ENCODE results near the gene DIAPH3.

DIAPH3 gene

GRCh38 chr13:59653916-59654315 is 509.8 kb downstream of the DIAPH3 start:
- no peak overlapping the region for H3K4me3 ChIP-seq (ENCODE audit: low read length)
- no CpG with 5 or more reads among the region's 2 CpGs for WGBS (ENCODE audit: insufficient coverage, insufficient read length)
- no peak for DNase-seq (ENCODE audit: low read depth, low spot score)
- H3K4me1 ChIP-seq (ENCODE audit: control insufficient read depth, insufficient read depth, low read length) = no peaks in the 10 kb centered on the region; the same call in 1 of the 2 replicates
- H3K9me3 ChIP-seq (ENCODE audit: control insufficient read depth, insufficient read depth, low read length) = no peaks in the 10 kb centered on the region
- H3K27ac ChIP-seq (ENCODE audit: low read length) = no peak overlapping the region
- no peaks in the 10 kb centered on the region for H3K36me3 ChIP-seq (ENCODE audit: control insufficient read depth, insufficient read depth, low read length)
- no peaks in the 10 kb centered on the region for H3K27me3 ChIP-seq (ENCODE audit: control insufficient read depth, insufficient read depth, low read length)

- Histone ChIP-seq H3K27me3 (ENCODE audit: control insufficient read depth, insufficient read depth, low read length) (no peaks in the 10 kb centered on the region), H3K4me3 (ENCODE audit: low read length) (no peak overlapping the region), H3K27ac (ENCODE audit: low read length) (no peak overlapping the region), H3K9me3 (ENCODE audit: control insufficient read depth, insufficient read depth, low read length) (no peaks in the 10 kb centered on the region), H3K36me3 (ENCODE audit: control insufficient read depth, insufficient read depth, low read length) (no peaks in the 10 kb centered on the region), H3K4me1 (ENCODE audit: control insufficient read depth, insufficient read depth, low read length) (no peaks in the 10 kb centered on the region; the same call in 1 of the 2 replicates)
- no peak for DNase-seq (ENCODE audit: low read depth, low spot score)
- no CpG with 5 or more reads among the region's 5 CpGs for WGBS (ENCODE audit: insufficient coverage, insufficient read length)
These were observed 512.2 kb downstream of the DIAPH3 start for GRCh38 chr13:59651479-59651878.

- Histone ChIP-seq H3K27me3 (ENCODE audit: control insufficient read depth, insufficient read depth, low read length) (no peaks in the 10 kb centered on the region), H3K9me3 (ENCODE audit: control insufficient read depth, insufficient read depth, low read length) (no peaks in the 10 kb centered on the region), H3K27ac (ENCODE audit: low read length) (no peak overlapping the region), H3K36me3 (ENCODE audit: control insufficient read depth, insufficient read depth, low read length) (no peaks in the 10 kb centered on the region), H3K4me1 (ENCODE audit: control insufficient read depth, insufficient read depth, low read length) (peaks cover 3% of the 10 kb centered on the region; the same call in 1 of the 2 replicates), H3K4me3 (ENCODE audit: low read length) (no peak overlapping the region)
- no peak for DNase-seq (ENCODE audit: low read depth, low spot score)
- no CpG with 5 or more reads among the region's 3 CpGs for WGBS (ENCODE audit: insufficient coverage, insufficient read length)
These were observed 519.7 kb downstream of the DIAPH3 start for GRCh38 chr13:59643906-59644626.

- Histone ChIP-seq H3K9me3 (ENCODE audit: control insufficient read depth, insufficient read depth, low read length) (no peaks in the 10 kb centered on the region), H3K36me3 (ENCODE audit: control insufficient read depth, insufficient read depth, low read length) (no peaks in the 10 kb centered on the region), H3K27ac (ENCODE audit: low read length) (no peak overlapping the region), H3K4me3 (ENCODE audit: low read length) (no peak overlapping the region), H3K4me1 (ENCODE audit: control insufficient read depth, insufficient read depth, low read length) (peaks cover 3% of the 10 kb centered on the region; the same call in 1 of the 2 replicates), H3K27me3 (ENCODE audit: control insufficient read depth, insufficient read depth, low read length) (no peaks in the 10 kb centered on the region)
- no CpG with 5 or more reads among the region's 6 CpGs for WGBS (ENCODE audit: insufficient coverage, insufficient read length)
- DNase-seq (ENCODE audit: low read depth, low spot score) = no peak
These were observed 520.3 kb downstream of the DIAPH3 start for GRCh38 chr13:59643364-59643841.

GRCh38 chr13:59641817-59642216 is 521.9 kb downstream of the DIAPH3 start:
- Histone ChIP-seq H3K27me3 (ENCODE audit: control insufficient read depth, insufficient read depth, low read length) (no peaks in the 10 kb centered on the region), H3K9me3 (ENCODE audit: control insufficient read depth, insufficient read depth, low read length) (no peaks in the 10 kb centered on the region), H3K4me1 (ENCODE audit: control insufficient read depth, insufficient read depth, low read length) (peaks cover 3% of the 10 kb centered on the region; the same call in 1 of the 2 replicates), H3K4me3 (ENCODE audit: low read length) (no peak overlapping the region), H3K27ac (ENCODE audit: low read length) (no peak overlapping the region), H3K36me3 (ENCODE audit: control insufficient read depth, insufficient read depth, low read length) (no peaks in the 10 kb centered on the region)
- WGBS (ENCODE audit: insufficient coverage, insufficient read length) = no CpG with 5 or more reads among the region's 1 CpG
- no peak for DNase-seq (ENCODE audit: low read depth, low spot score)

- no peak overlapping the region for H3K4me3 ChIP-seq (ENCODE audit: low read length)
- H3K4me1 ChIP-seq (ENCODE audit: control insufficient read depth, insufficient read depth, low read length) = peaks cover 3% of the 10 kb centered on the region; the same call in 1 of the 2 replicates
- peak; percentile 25 for DNase-seq (ENCODE audit: low read depth, low spot score)
- no peaks in the 10 kb centered on the region for H3K27me3 ChIP-seq (ENCODE audit: control insufficient read depth, insufficient read depth, low read length)
- no peaks in the 10 kb centered on the region for H3K36me3 ChIP-seq (ENCODE audit: control insufficient read depth, insufficient read depth, low read length)
- H3K9me3 ChIP-seq (ENCODE audit: control insufficient read depth, insufficient read depth, low read length) = no peaks in the 10 kb centered on the region
- no CpG with 5 or more reads among the region's 3 CpGs for WGBS (ENCODE audit: insufficient coverage, insufficient read length)
- no peak overlapping the region for H3K27ac ChIP-seq (ENCODE audit: low read length)
These were observed 522.5 kb downstream of the DIAPH3 start for GRCh38 chr13:59641261-59641660.

GRCh38 chr13:59638404-59638803 is 525.3 kb downstream of the DIAPH3 start:
- DNase-seq (ENCODE audit: low read depth, low spot score) = no peak
- H3K27me3 ChIP-seq (ENCODE audit: control insufficient read depth, insufficient read depth, low read length) = no peaks in the 10 kb centered on the region
- 0 out of 2 replicates have a peak, but pooled peaks cover 1% of the 10 kb centered on the region for H3K4me1 ChIP-seq (ENCODE audit: control insufficient read depth, insufficient read depth, low read length)
- no peaks in the 10 kb centered on the region for H3K36me3 ChIP-seq (ENCODE audit: control insufficient read depth, insufficient read depth, low read length)
- H3K27ac ChIP-seq (ENCODE audit: low read length) = no peak overlapping the region
- H3K9me3 ChIP-seq (ENCODE audit: control insufficient read depth, insufficient read depth, low read length) = no peaks in the 10 kb centered on the region
- WGBS (ENCODE audit: insufficient coverage, insufficient read length) = no CpG with 5 or more reads among the region's 1 CpG
- H3K4me3 ChIP-seq (ENCODE audit: low read length) = no peak overlapping the region

GRCh38 chr13:59635589-59635988 is 528.1 kb downstream of the DIAPH3 start:
- Histone ChIP-seq H3K4me3 (ENCODE audit: low read length) (no peak overlapping the region), H3K9me3 (ENCODE audit: control insufficient read depth, insufficient read depth, low read length) (no peaks in the 10 kb centered on the region), H3K36me3 (ENCODE audit: control insufficient read depth, insufficient read depth, low read length) (no peaks in the 10 kb centered on the region), H3K27me3 (ENCODE audit: control insufficient read depth, insufficient read depth, low read length) (no peaks in the 10 kb centered on the region), H3K27ac (ENCODE audit: low read length) (no peak overlapping the region), H3K4me1 (ENCODE audit: control insufficient read depth, insufficient read depth, low read length) (peaks cover 1% of the 10 kb centered on the region; the same call in 1 of the 2 replicates)
- no peak for DNase-seq (ENCODE audit: low read depth, low spot score)
- WGBS (ENCODE audit: insufficient coverage, insufficient read length) = no CpG with 5 or more reads among the region's 6 CpGs

- no peaks in the 10 kb centered on the region for H3K27me3 ChIP-seq (ENCODE audit: control insufficient read depth, insufficient read depth, low read length)
- no peak overlapping the region for H3K27ac ChIP-seq (ENCODE audit: low read length)
- no CpG with 5 or more reads among the region's 9 CpGs for WGBS (ENCODE audit: insufficient coverage, insufficient read length)
- H3K9me3 ChIP-seq (ENCODE audit: control insufficient read depth, insufficient read depth, low read length) = no peaks in the 10 kb centered on the region
- no peak overlapping the region for H3K4me3 ChIP-seq (ENCODE audit: low read length)
- no peaks in the 10 kb centered on the region for H3K36me3 ChIP-seq (ENCODE audit: control insufficient read depth, insufficient read depth, low read length)
- peaks cover 1% of the 10 kb centered on the region; the same call in 1 of the 2 replicates for H3K4me1 ChIP-seq (ENCODE audit: control insufficient read depth, insufficient read depth, low read length)
- no peak for DNase-seq (ENCODE audit: low read depth, low spot score)
These were observed 530.4 kb downstream of the DIAPH3 start for GRCh38 chr13:59633290-59633689.

GRCh38 chr13:59631271-59631670 is 532.5 kb downstream of the DIAPH3 start:
- H3K36me3 ChIP-seq (ENCODE audit: control insufficient read depth, insufficient read depth, low read length) = no peaks in the 10 kb centered on the region
- H3K4me1 ChIP-seq (ENCODE audit: control insufficient read depth, insufficient read depth, low read length) = peaks cover 1% of the 10 kb centered on the region; the same call in 1 of the 2 replicates
- no peak for DNase-seq (ENCODE audit: low read depth, low spot score)
- no peak overlapping the region for H3K4me3 ChIP-seq (ENCODE audit: low read length)
- WGBS (ENCODE audit: insufficient coverage, insufficient read length) = no CpG with 5 or more reads among the region's 1 CpG
- H3K9me3 ChIP-seq (ENCODE audit: control insufficient read depth, insufficient read depth, low read length) = no peaks in the 10 kb centered on the region
- H3K27ac ChIP-seq (ENCODE audit: low read length) = no peak overlapping the region
- no peaks in the 10 kb centered on the region for H3K27me3 ChIP-seq (ENCODE audit: control insufficient read depth, insufficient read depth, low read length)

- H3K9me3 ChIP-seq (ENCODE audit: control insufficient read depth, insufficient read depth, low read length) = no peaks in the 10 kb centered on the region
- no peaks in the 10 kb centered on the region for H3K36me3 ChIP-seq (ENCODE audit: control insufficient read depth, insufficient read depth, low read length)
- H3K27me3 ChIP-seq (ENCODE audit: control insufficient read depth, insufficient read depth, low read length) = no peaks in the 10 kb centered on the region
- WGBS (ENCODE audit: insufficient coverage, insufficient read length) = no CpG with 5 or more reads among the region's 3 CpGs
- H3K4me1 ChIP-seq (ENCODE audit: control insufficient read depth, insufficient read depth, low read length) = no peaks in the 10 kb centered on the region; the same call in 1 of the 2 replicates
- no peak for DNase-seq (ENCODE audit: low read depth, low spot score)
- H3K4me3 ChIP-seq (ENCODE audit: low read length) = no peak overlapping the region
- H3K27ac ChIP-seq (ENCODE audit: low read length) = no peak overlapping the region
These were observed 538.6 kb downstream of the DIAPH3 start for GRCh38 chr13:59625111-59625510.
